Left ventricle myocardium inferior (tissue), 1 donor: ENCODE data around the gene KTI12. TPM values are rescaled to one million over a fixed set of nuclear protein-coding genes. Genes with fewer than 3 reads are reported as not detected.

Experiments used
- DNase-seq: peaks from one replicate; pipeline ENCODE4 v3.0.0-alpha.2; 2020
- H3K27ac ChIP-seq: fragments of 200-600 bp; replicated peaks from 2 replicates; pipeline ENCODE4 v1.8.0; 2021
- H3K27me3 ChIP-seq: fragments of 200-600 bp; 2 replicates; pipeline ENCODE4 v1.8.0; 2021; ENCODE audit warnings: low read depth
- H3K36me3 ChIP-seq: fragments of 200-600 bp; 2 replicates; pipeline ENCODE4 v1.8.0; 2021
- H3K4me1 ChIP-seq: fragments of 200-600 bp; 2 replicates; pipeline ENCODE4 v1.8.0; 2021
- H3K4me3 ChIP-seq: fragments of 200-600 bp; 2 replicates; pipeline ENCODE4 v1.8.0; 2021; ENCODE audit warnings: mild to moderate bottlenecking, moderate library complexity
- H3K9me3 ChIP-seq: fragments of 200-600 bp; replicated peaks from 2 replicates; pipeline ENCODE4 v1.8.0; 2021
- intact Hi-C: fragments of 100-400 bp; cut with micrococcal nuclease; formaldehyde crosslinking; loops from one replicate; pipeline ENCODE4 v1.11.0; 2022
- total RNA-seq: library from RNA; stranded (reverse); fragmentation: NEBNext Ultra II Directional; extraction: Animal tissue kit (Norgen Biotek cat#: 25700); gene quantifications from one replicate; pipeline ENCODE4 v1.2.1, GENCODE V29; 2021
- TF ChIP-seq, protein P1 (sequence below): fragments of 200-600 bp; IDR thresholded peaks from 2 replicates; pipeline ENCODE4 v1.8.0; 2021; ENCODE audit warnings: antibody characterized with exemption, mild to moderate bottlenecking, borderline replicate concordance
- donor health status: DM: no; HTN: yes; CAD: no; lungs with severe emphysema.

The KTI12 gene
- total RNA-seq, 1 donor from 2014 or later, result 3.2 TPM

DNA sequence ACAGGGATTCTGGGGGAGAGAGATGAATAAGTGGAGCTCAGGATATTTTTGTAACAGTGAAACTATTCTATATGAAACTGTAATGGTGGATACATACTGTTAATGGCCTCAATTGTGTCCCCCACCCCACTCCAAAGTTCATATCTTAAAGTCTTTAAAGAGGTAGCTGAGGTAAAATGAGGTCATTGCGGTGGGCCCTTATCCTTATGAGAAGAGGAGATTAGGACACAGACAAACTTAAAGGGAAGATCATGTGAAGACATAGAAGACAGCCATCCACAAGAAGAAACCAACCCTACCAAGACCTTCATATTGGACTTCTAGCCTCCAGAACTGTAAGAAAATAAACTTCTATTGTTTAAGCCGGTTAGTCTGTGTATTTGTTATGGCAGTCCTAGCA lies 11.6 kb upstream of the KTI12 start:
- TF ChIP-seq, protein P1, sequence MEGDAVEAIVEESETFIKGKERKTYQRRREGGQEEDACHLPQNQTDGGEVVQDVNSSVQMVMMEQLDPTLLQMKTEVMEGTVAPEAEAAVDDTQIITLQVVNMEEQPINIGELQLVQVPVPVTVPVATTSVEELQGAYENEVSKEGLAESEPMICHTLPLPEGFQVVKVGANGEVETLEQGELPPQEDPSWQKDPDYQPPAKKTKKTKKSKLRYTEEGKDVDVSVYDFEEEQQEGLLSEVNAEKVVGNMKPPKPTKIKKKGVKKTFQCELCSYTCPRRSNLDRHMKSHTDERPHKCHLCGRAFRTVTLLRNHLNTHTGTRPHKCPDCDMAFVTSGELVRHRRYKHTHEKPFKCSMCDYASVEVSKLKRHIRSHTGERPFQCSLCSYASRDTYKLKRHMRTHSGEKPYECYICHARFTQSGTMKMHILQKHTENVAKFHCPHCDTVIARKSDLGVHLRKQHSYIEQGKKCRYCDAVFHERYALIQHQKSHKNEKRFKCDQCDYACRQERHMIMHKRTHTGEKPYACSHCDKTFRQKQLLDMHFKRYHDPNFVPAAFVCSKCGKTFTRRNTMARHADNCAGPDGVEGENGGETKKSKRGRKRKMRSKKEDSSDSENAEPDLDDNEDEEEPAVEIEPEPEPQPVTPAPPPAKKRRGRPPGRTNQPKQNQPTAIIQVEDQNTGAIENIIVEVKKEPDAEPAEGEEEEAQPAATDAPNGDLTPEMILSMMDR, result no peak
- Histone ChIP-seq H3K4me3 (no peak overlapping the region), H3K4me1 (no peaks in the 10 kb centered on the region), H3K36me3 (peaks cover 12% of the 10 kb centered on the region), H3K27ac (no peak overlapping the region), H3K27me3 (no peaks in the 10 kb centered on the region), H3K9me3 (no peaks in the 10 kb centered on the region)
- DNase-seq, result no peak
- intact Hi-C loops, result no loop called here

DNA sequence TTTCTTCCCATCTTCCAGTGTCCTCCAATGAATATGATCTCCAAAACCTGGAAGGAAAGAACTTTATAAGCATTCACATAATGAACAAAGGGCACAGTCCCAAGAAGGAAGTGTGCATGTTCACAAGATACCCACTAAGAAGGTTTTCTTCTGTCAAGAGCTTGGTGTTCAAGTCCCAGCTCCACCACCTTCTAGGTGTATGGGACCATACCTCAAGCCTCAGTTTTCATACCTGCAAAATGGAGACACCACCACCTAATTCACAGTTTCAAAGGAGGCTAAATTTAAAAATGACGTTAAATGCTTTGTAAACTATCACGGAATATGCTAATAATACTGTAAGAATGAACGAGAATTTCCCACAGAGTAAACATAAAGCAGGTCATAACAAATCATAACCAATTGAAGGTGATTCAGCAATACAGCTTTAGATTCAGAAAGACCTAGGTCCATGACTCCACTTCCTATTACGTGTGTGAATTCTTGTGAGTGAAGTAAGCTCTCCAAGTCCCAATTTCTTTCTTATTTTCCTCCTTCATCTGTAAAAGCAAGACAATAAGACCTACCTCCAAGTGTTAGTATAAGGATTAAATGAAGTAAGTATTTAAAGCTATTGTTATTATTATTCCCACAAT lies 8.1 kb upstream of the KTI12 start:
- intact Hi-C loops, result no loop called here
- Histone ChIP-seq H3K9me3 (no peaks in the 10 kb centered on the region), H3K36me3 (peaks cover 41% of the 10 kb centered on the region), H3K27ac (no peak overlapping the region), H3K27me3 (no peaks in the 10 kb centered on the region), H3K4me1 (no peaks in the 10 kb centered on the region), H3K4me3 (no peak overlapping the region)
- TF ChIP-seq, protein P1, result no peak
- no peak for DNase-seq

DNA sequence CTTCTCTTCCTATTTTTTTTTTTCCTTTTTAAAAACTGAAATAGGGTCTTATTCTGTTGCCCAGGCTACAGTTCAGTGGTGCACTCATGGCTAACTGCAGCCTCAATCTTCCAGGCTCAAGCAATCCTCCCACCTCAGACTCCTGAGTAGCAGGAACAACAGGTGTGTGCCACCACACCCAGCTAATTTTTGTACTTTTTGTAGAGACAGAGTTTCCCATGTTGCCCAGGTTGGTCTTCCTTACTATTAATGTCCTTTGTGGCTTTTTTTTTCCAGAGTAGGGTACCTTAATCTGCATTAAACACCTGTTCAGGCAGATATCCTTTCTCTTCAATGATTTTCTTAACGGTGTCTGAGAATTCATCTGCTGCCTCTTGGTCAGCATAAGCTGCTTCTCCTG lies 4.3 kb upstream of the KTI12 start:
- intact Hi-C loops, result no loop called here
- H3K4me3 ChIP-seq, result no peak overlapping the region
- H3K36me3 ChIP-seq, result peaks cover 45% of the 10 kb centered on the region
- DNase-seq, result no peak
- H3K4me1 ChIP-seq, result peaks cover 11% of the 10 kb centered on the region
- TF ChIP-seq, protein P1, result no peak
- H3K27me3 ChIP-seq, result no peaks in the 10 kb centered on the region
- no peak overlapping the region for H3K27ac ChIP-seq
- no peaks in the 10 kb centered on the region for H3K9me3 ChIP-seq

DNA sequence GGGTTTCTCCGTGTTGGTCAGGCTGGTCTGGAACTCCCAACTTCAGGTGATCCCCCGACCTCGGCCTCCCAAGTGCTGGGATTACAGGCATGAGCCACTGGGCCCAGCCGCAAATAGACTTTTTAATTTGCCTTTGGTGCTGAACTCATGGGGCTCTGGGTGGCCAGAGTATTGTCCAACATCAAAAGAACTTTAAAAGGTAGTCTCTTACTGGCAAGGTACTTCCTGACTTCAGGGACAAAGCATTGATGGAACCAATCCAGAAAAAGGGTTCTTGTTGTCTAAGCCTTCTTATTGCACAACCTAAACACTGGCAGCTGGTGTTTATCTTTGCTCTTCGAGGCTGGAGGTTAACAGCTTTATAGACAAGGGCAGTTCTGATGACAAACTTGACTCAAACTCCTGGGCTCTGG lies 3.8 kb upstream of the KTI12 start:
- peaks cover 16% of the 10 kb centered on the region for H3K4me1 ChIP-seq
- TF ChIP-seq, protein P1, result no peak
- H3K4me3 ChIP-seq, result no peak overlapping the region
- no peak overlapping the region for H3K27ac ChIP-seq
- H3K9me3 ChIP-seq, result no peaks in the 10 kb centered on the region
- no peak for DNase-seq
- peaks cover 45% of the 10 kb centered on the region for H3K36me3 ChIP-seq
- intact Hi-C loops, result no loop called here
- H3K27me3 ChIP-seq, result no peaks in the 10 kb centered on the region

DNA sequence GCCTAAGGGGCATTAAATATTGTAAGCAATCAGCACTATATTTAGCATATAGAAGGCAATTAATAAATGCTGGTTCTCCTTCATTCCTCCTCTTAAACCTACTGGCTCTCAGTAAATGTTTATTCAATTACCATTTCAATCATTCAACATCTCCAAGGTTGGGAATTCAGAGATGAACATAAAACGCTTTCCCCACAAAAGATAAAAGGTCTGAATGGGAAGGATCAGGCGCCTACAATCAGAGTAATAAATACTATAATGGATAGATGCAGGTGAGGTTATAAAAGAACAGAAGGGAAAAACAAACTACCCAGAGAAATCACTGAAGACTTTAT lies 407 bp upstream of the KTI12 start:
- peak overlapping the region; percentile 92 for H3K27ac ChIP-seq
- H3K36me3 ChIP-seq, result peaks cover 20% of the 10 kb centered on the region
- TF ChIP-seq, protein P1, result no peak
- H3K4me3 ChIP-seq, result peak overlapping the region; percentile 96
- peaks cover 29% of the 10 kb centered on the region for H3K4me1 ChIP-seq
- DNase-seq, result no peak
- H3K27me3 ChIP-seq, result no peaks in the 10 kb centered on the region
- intact Hi-C loops, result no loop called here
- H3K9me3 ChIP-seq, result no peaks in the 10 kb centered on the region
